ENCODE measurements around the gene SFRP5.
A peak's percentile ranks its signal among the peaks of the same experiment; 100 is the strongest.

The SFRP5 gene

GRCh38 chr10:97771913-97772823 lies at the start of gene SFRP5:
TSS of gene SFRP5 (minus strand) at chr10:97771999. CDS start at chr10:97771833, 166 bp downstream.
- TF ChIP-seq, protein P1, sequence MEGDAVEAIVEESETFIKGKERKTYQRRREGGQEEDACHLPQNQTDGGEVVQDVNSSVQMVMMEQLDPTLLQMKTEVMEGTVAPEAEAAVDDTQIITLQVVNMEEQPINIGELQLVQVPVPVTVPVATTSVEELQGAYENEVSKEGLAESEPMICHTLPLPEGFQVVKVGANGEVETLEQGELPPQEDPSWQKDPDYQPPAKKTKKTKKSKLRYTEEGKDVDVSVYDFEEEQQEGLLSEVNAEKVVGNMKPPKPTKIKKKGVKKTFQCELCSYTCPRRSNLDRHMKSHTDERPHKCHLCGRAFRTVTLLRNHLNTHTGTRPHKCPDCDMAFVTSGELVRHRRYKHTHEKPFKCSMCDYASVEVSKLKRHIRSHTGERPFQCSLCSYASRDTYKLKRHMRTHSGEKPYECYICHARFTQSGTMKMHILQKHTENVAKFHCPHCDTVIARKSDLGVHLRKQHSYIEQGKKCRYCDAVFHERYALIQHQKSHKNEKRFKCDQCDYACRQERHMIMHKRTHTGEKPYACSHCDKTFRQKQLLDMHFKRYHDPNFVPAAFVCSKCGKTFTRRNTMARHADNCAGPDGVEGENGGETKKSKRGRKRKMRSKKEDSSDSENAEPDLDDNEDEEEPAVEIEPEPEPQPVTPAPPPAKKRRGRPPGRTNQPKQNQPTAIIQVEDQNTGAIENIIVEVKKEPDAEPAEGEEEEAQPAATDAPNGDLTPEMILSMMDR (IDR thresholded peaks at IDR 0.05): no peak
- H3K4me3 ChIP-seq: peak within 1 kb of the TSS; percentile 67
- DNase-seq (ENCODE audit: low spot score): no peak

GRCh38 chr10:97820096-97820704 lies 48.4 kb upstream of the SFRP5 start:
- TF ChIP-seq, protein P1 (IDR thresholded peaks at IDR 0.05): no peak
- no peak for DNase-seq (ENCODE audit: low spot score)
- no peak overlapping the region for H3K4me3 ChIP-seq
- no peak overlapping the region for H3K27ac ChIP-seq

More at GRCh38 chr10:97771913-97772823, at the start of gene SFRP5:
- H3K27ac ChIP-seq: no peak within 1 kb of the TSS

GRCh38 chr10:97818572-97818971 lies 46.8 kb upstream of the SFRP5 start:
- DNase-seq (ENCODE audit: low spot score): no peak
- no peak overlapping the region for H3K4me3 ChIP-seq
- TF ChIP-seq, protein P1 (IDR thresholded peaks at IDR 0.05): no peak
- no peak overlapping the region for H3K27ac ChIP-seq

GRCh38 chr10:97816609-97817008 lies 44.8 kb upstream of the SFRP5 start:
- TF ChIP-seq, protein P1 (IDR thresholded peaks at IDR 0.05): no peak
- no peak for DNase-seq (ENCODE audit: low spot score)
- no peak overlapping the region for H3K27ac ChIP-seq
- H3K4me3 ChIP-seq: no peak overlapping the region

DNA sequence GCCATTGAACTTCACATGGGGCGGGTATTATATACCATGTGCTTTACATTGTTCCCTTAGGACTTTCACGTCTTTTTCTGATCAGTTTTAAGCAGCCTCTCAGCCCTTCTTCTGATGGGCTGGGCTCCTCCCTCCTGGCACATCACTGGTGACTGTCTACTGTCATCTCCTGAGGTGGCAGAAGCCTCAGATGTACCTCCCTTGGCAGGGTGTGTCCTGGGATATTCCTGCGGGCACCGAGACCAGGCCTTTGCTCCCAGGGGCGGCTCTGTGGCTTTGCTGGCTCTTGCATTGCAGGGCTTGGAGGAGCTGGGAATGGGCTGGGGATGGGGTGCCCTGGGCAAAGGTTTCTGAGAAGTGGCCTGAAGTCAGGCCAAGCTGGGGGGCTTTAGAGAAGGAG lies 43.2 kb upstream of the SFRP5 start:
- TF ChIP-seq, protein P1 (IDR thresholded peaks at IDR 0.05): no peak
- no peak for DNase-seq (ENCODE audit: low spot score)
- Histone ChIP-seq H3K4me3 (no peak overlapping the region), H3K27ac (no peak overlapping the region)

DNA sequence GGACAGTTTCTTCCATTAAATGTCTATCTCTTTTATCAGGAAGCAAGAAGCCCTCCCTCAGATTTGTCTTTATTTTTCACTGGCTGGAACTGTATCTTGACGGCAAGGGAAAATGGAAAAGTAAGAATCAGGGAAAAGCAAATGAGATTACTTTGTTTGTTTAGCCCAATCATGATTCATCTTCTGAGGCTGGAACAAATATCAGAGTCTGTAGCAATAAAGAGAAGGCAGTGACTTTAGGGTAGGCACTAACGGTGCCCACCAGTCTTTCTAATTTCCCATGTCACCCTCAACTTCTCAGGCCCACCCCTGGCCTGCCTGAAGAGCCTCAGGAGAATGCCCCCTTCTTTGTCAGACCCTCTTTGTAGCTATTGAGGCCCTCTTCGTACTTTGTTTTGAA lies 41.5 kb upstream of the SFRP5 start:
- H3K27ac ChIP-seq: no peak overlapping the region
- no peak overlapping the region for H3K4me3 ChIP-seq
- no peak for DNase-seq (ENCODE audit: low spot score)
- TF ChIP-seq, protein P1 (IDR thresholded peaks at IDR 0.05): no peak

All from coronary artery (tissue), 2 donors.